ENCODE results near the gene STOX1.
A peak's percentile ranks its signal among the peaks of the same experiment; 100 is the strongest.
"Not testable (repeated sequence)": the region's sequence is repeated elsewhere in the genome, so short reads cannot be mapped to it uniquely, and the experiment has no call there.

Gene STOX1

GRCh38 chr10:68897336-68897741, 70.0 kb downstream of the STOX1 start:
- Mint-ChIP-seq H3K4me3 (no peak overlapping the region), H3K27ac (no peak overlapping the region), H3K36me3 (peaks cover 18% of the 10 kb centered on the region), H3K4me1 (peaks cover 9% of the 10 kb centered on the region), H3K9me3 (no peaks in the 10 kb centered on the region)
- ATAC-seq (no peak), DNase-seq (ENCODE audit: low spot score in 2 of 2) (no peak)

GRCh38 chr10:68899186-68899745, 71.9 kb downstream of the STOX1 start:
- peaks cover 22% of the 10 kb centered on the region for H3K4me1 Mint-ChIP-seq
- no peak for ATAC-seq
- H3K9me3 Mint-ChIP-seq: no peaks in the 10 kb centered on the region
- H3K27ac Mint-ChIP-seq: peak overlapping the region; percentile 3
- peaks cover 36% of the 10 kb centered on the region for H3K36me3 Mint-ChIP-seq
- no peak for DNase-seq (ENCODE audit: low spot score in 2 of 2)
- H3K4me3 Mint-ChIP-seq: peak overlapping the region; percentile 99

- ATAC-seq (peak; percentile 68), DNase-seq (ENCODE audit: low spot score in 2 of 2) (no peak)
- H3K4me1 Mint-ChIP-seq: peaks cover 26% of the 10 kb centered on the region
- peaks cover 45% of the 10 kb centered on the region for H3K36me3 Mint-ChIP-seq
- H3K27ac Mint-ChIP-seq: peak overlapping the region; percentile 100
- peak overlapping the region; percentile 99 for H3K4me3 Mint-ChIP-seq
- H3K9me3 Mint-ChIP-seq: no peaks in the 10 kb centered on the region
Measured at GRCh38 chr10:68900427-68901104, 73.2 kb downstream of the STOX1 start.

GRCh38 chr10:68901105-68901927, 74.0 kb downstream of the STOX1 start, which contains the start of gene DDX50:
DDX50 (plus strand) TSS chr10:68901315; CDS start chr10:68901385, 70 bp downstream.
- Mint-ChIP-seq H3K27ac (peak within 1 kb of the TSS; percentile 100), H3K9me3 (no peaks in the 10 kb centered on the region), H3K36me3 (peaks cover 53% of the 10 kb centered on the region), H3K4me1 (peaks cover 29% of the 10 kb centered on the region), H3K4me3 (peak within 1 kb of the TSS; percentile 99)
- ATAC-seq (peak; percentile 97), DNase-seq (ENCODE audit: low spot score in 2 of 2) (peak; percentile 90 to 98)

GRCh38 chr10:68902382-68902781, 75.1 kb downstream of the STOX1 start:
- Mint-ChIP-seq H3K36me3 (peaks cover 64% of the 10 kb centered on the region), H3K4me1 (peaks cover 38% of the 10 kb centered on the region), H3K9me3 (no peaks in the 10 kb centered on the region), H3K4me3 (peak overlapping the region; percentile 99), H3K27ac (peak overlapping the region; percentile 100)
- DNase-seq (ENCODE audit: low spot score in 2 of 2) (no peak), ATAC-seq (no peak)

- Mint-ChIP-seq H3K4me3 (no peak overlapping the region), H3K27ac (peak overlapping the region; percentile 35)
Measured at GRCh38 chr10:68924593-68924992, 97.3 kb downstream of the STOX1 start.

GRCh38 chr10:68925489-68925888, 98.2 kb downstream of the STOX1 start:
- no peak overlapping the region for H3K27ac Mint-ChIP-seq
- peaks cover 11% of the 10 kb centered on the region for H3K4me1 Mint-ChIP-seq
- H3K4me3 Mint-ChIP-seq: no peak overlapping the region
- H3K9me3 Mint-ChIP-seq: no peaks in the 10 kb centered on the region
- DNase-seq (ENCODE audit: low spot score in 2 of 2) (no peak), ATAC-seq (no peak)
- H3K36me3 Mint-ChIP-seq: peaks cover 98% of the 10 kb centered on the region

More at GRCh38 chr10:68924593-68924992, 97.3 kb downstream of the STOX1 start:
- DNase-seq (ENCODE audit: low spot score in 2 of 2): no peak
- no peak for ATAC-seq
- Mint-ChIP-seq H3K9me3 (no peaks in the 10 kb centered on the region), H3K36me3 (peaks cover 98% of the 10 kb centered on the region), H3K4me1 (peaks cover 11% of the 10 kb centered on the region)

- ATAC-seq; H3K4me3 Mint-ChIP-seq; DNase-seq (ENCODE audit: low spot score in 2 of 2); H3K4me1 Mint-ChIP-seq; H3K27ac Mint-ChIP-seq; H3K9me3 Mint-ChIP-seq: not testable (repeated sequence)
- H3K36me3 Mint-ChIP-seq: peaks cover 98% of the 10 kb centered on the region
Measured at GRCh38 chr10:68929157-68929556, 101.8 kb downstream of the STOX1 start.

- not testable (repeated sequence) for H3K9me3 Mint-ChIP-seq; H3K4me1 Mint-ChIP-seq; H3K27ac Mint-ChIP-seq; ATAC-seq; H3K4me3 Mint-ChIP-seq; DNase-seq (ENCODE audit: low spot score in 2 of 2)
- peaks cover 98% of the 10 kb centered on the region for H3K36me3 Mint-ChIP-seq
Measured at GRCh38 chr10:68929888-68930287, 102.6 kb downstream of the STOX1 start.

GRCh38 chr10:68932860-68933259, 105.5 kb downstream of the STOX1 start:
- ATAC-seq; DNase-seq (ENCODE audit: low spot score in 2 of 2); H3K4me3 Mint-ChIP-seq; H3K9me3 Mint-ChIP-seq; H3K27ac Mint-ChIP-seq: not testable (repeated sequence)
- Mint-ChIP-seq H3K36me3 (peaks cover 100% of the 10 kb centered on the region), H3K4me1 (peaks cover 14% of the 10 kb centered on the region)

GRCh38 chr10:68934994-68935393, 107.7 kb downstream of the STOX1 start:
- H3K9me3 Mint-ChIP-seq: no peaks in the 10 kb centered on the region
- peaks cover 8% of the 10 kb centered on the region for H3K4me1 Mint-ChIP-seq
- no peak for DNase-seq (ENCODE audit: low spot score in 2 of 2)
- H3K27ac Mint-ChIP-seq: peak overlapping the region; percentile 67
- no peak overlapping the region for H3K4me3 Mint-ChIP-seq
- H3K36me3 Mint-ChIP-seq: peaks cover 100% of the 10 kb centered on the region
- ATAC-seq: peak; percentile 72

GRCh38 chr10:68938117-68938516, 110.8 kb downstream of the STOX1 start:
- Mint-ChIP-seq H3K9me3 (no peaks in the 10 kb centered on the region), H3K36me3 (peaks cover 100% of the 10 kb centered on the region)

GRCh38 chr10:68938884-68939283, 111.6 kb downstream of the STOX1 start:
- peak overlapping the region; percentile 42 for H3K27ac Mint-ChIP-seq
- DNase-seq (ENCODE audit: low spot score in 2 of 2): no peak
- H3K9me3 Mint-ChIP-seq: no peaks in the 10 kb centered on the region
- peaks cover 8% of the 10 kb centered on the region for H3K4me1 Mint-ChIP-seq
- peaks cover 100% of the 10 kb centered on the region for H3K36me3 Mint-ChIP-seq
- no peak for ATAC-seq
- no peak overlapping the region for H3K4me3 Mint-ChIP-seq

More at GRCh38 chr10:68938117-68938516, 110.8 kb downstream of the STOX1 start:
- no peak overlapping the region for H3K4me3 Mint-ChIP-seq
- DNase-seq (ENCODE audit: low spot score in 2 of 2) (peak in 1 of 2 donors; percentile 35), ATAC-seq (no peak)
- peak overlapping the region; percentile 42 for H3K27ac Mint-ChIP-seq
- H3K4me1 Mint-ChIP-seq: peaks cover 8% of the 10 kb centered on the region

- not testable (repeated sequence) for H3K9me3 Mint-ChIP-seq; H3K4me3 Mint-ChIP-seq; H3K4me1 Mint-ChIP-seq; DNase-seq (ENCODE audit: low spot score in 2 of 2); ATAC-seq; H3K27ac Mint-ChIP-seq
- H3K36me3 Mint-ChIP-seq: peaks cover 98% of the 10 kb centered on the region
Measured at GRCh38 chr10:68940917-68941316, 113.6 kb downstream of the STOX1 start.
